ENCODE measurements around the gene MRPS11.

GRCh38 chr15:88463870-88464532, 3.5 kb upstream of the MRPS11 start:
- no peak for TF ChIP-seq CTCF (IDR thresholded peaks at IDR 0.05 in 4 of 5, conservative IDR thresholded peaks at IDR 0.05 in 1 of 5)
- no peak for TF ChIP-seq POLR2A (IDR thresholded peaks at IDR 0.05)
